H1 (cell line): ENCODE data around the gene PKM. TPM values are rescaled to one million over a fixed set of nuclear protein-coding genes. Genes with fewer than 3 reads are reported as not detected.

Source experiments
- BCL11A ChIP-seq, 2 experiments: IDR thresholded peaks; one replicate each; pipeline ENCODE4 v1.6.1; 2011; ENCODE audit warnings: low read depth in 2 of 2, low read length in 2 of 2, mild to moderate bottlenecking in 2 of 2
- CEBPB ChIP-seq: IDR thresholded peaks from 2 replicates; pipeline ENCODE4 v1.6.1; 2012; ENCODE audit warnings: low read depth, low read length
- CHD7 ChIP-seq: fragments of 300-600 bp; sonication (generic); IDR thresholded peaks from 2 replicates; pipeline ENCODE4 v1.7.1; 2012; ENCODE audit warnings: low read length, moderate library complexity, mild to moderate bottlenecking, inconsistent platforms; ENCODE audit not compliant: insufficient replicate concordance
- KDM4A ChIP-seq: IDR thresholded peaks from one replicate; pipeline ENCODE4 v1.7.1; 2012; ENCODE audit warnings: low read depth, mild to moderate bottlenecking, moderate library complexity, low read length, inconsistent platforms; ENCODE audit not compliant: severe bottlenecking
- PHF8 ChIP-seq: fragments of 200-600 bp; sonication (generic); conservative IDR thresholded peaks from 2 replicates; pipeline ENCODE4 v1.7.1; 2012; ENCODE audit warnings: low read depth, mild to moderate bottlenecking, inconsistent platforms, low read length, moderate library complexity
- RBBP5 ChIP-seq: IDR thresholded peaks from 2 replicates; pipeline ENCODE4 v1.7.1; 2012; ENCODE audit warnings: low read depth, mild to moderate bottlenecking, inconsistent platforms, low read length, moderate library complexity, borderline replicate concordance
- RXRA ChIP-seq: IDR thresholded peaks from 2 replicates; pipeline ENCODE4 v1.6.1; 2011; ENCODE audit warnings: low read depth, mild to moderate bottlenecking, low read length, moderate library complexity; ENCODE audit not compliant: insufficient read depth
- SIRT6 ChIP-seq: IDR thresholded peaks from one replicate; pipeline ENCODE4 v1.7.1; 2012; ENCODE audit warnings: low read length, inconsistent platforms
- SP1 ChIP-seq: IDR thresholded peaks from 2 replicates; pipeline ENCODE4 v1.6.1; 2011; ENCODE audit warnings: low read depth, low read length
- SP2 ChIP-seq: IDR thresholded peaks from 2 replicates; pipeline ENCODE4 v1.6.1; 2012; ENCODE audit warnings: mild to moderate bottlenecking, low read length, inconsistent platforms
- polyA plus RNA-seq, 7 experiments: library from polyadenylated mRNA; depleted of rRNA in 3 of 7; stranded (reverse) in 5 of 7; unstranded in 2 of 7; fragments of >200 nt in 5 of 7; fragments of 200-250 nt in 2 of 7; gene quantifications; 1 replicate in 5 of 7; 2 replicates in 1 of 7; 4 replicates in 1 of 7; pipeline versions ENCODE4 v1.2.1 to v1.2.3, GENCODE V29; 2011 to 2013; ENCODE audit warnings: missing spikeins in 2 of 7, mixed read lengths in 2 of 7
- total RNA-seq: library from RNA; stranded (reverse); fragmentation: NEBNext Ultra II Directional; extraction: Animal tissue kit (Norgen Biotek cat#: 25700); gene quantifications from 2 replicates; pipeline ENCODE4 v1.2.1, GENCODE V29; 2021

Gene PKM
- total and polyA plus RNA-seq, 2 of the 8 experiments (the other 6 are each of a cell fraction or from before 2014, with no cell fraction given), result 780 to 856 TPM

- TF ChIP-seq CHD7 (no peak), BCL11A (IDR thresholded peaks at IDR 0.05; ENCODE audit: low read depth in 2 of 2, low read length in 2 of 2) (no peak), KDM4A (no peak), SP1 (no peak), SP2 (no peak), CEBPB (no peak), SIRT6 (no peak), RBBP5 (no peak), RXRA (no peak), PHF8 (no peak)
These were observed 13.8 kb downstream of the PKM start (continued) for GRCh38 chr15:72217216-72217615.
